ENCODE results near the gene UBE2R2. TPM values are rescaled to one million over a fixed set of nuclear protein-coding genes. Genes with fewer than 3 reads are reported as not detected.
"Not testable (repeated sequence)": the region's sequence is repeated elsewhere in the genome, so short reads cannot be mapped to it uniquely, and the experiment has no call there.

Gene UBE2R2
- total and polyA plus RNA-seq, 12 donors, result 15.8 to 47.9 (median 41.4) TPM

- WGBS, 2 donors, result 73 to 79% methylated on average over 4 of the region's 4 CpGs
- DNase-seq (no peak), ATAC-seq (no peak)
- no peak for TF ChIP-seq CTCF (IDR thresholded peaks at IDR 0.05)
- no peak overlapping the region for H3K4me3 ChIP-seq
- H3K4me1 ChIP-seq, result peaks cover 3 to 81% (median 42%) of the 10 kb centered on the region in 9 donors
- no peaks in the 10 kb centered on the region for H3K9me3 ChIP-seq
- H3K27me3 ChIP-seq, result no peaks in the 10 kb centered on the region
- H3K36me3 ChIP-seq, result no peaks in the 10 kb centered on the region
- H3K27ac ChIP-seq, result peak overlapping the region in 1 of 10 donors; percentile 5
- intact Hi-C loops (cut with DNase I), result loop anchor here in 1 of 10 donors (5.0 kb wide), 1 partner anchor 506 kb away; no protein-coding TSS in a partner anchor
These were observed 29.3 kb downstream of the UBE2R2 start for GRCh38 chr9:33846231-33846630.

GRCh38 chr9:33847894-33848205, 30.9 kb downstream of the UBE2R2 start:
- H3K4me1 ChIP-seq, result peaks cover 3 to 79% (median 42%) of the 10 kb centered on the region in 9 donors
- not testable (repeated sequence) for H3K36me3 ChIP-seq, H3K9me3 ChIP-seq, DNase-seq, ATAC-seq, H3K27ac ChIP-seq, H3K27me3 ChIP-seq, H3K4me3 ChIP-seq
- intact Hi-C loops (cut with DNase I), result loop anchor here in 1 of 10 donors (5.0 kb wide), 1 partner anchor 504 kb away; no protein-coding TSS in a partner anchor
- WGBS, 2 donors, result 94 to 98% methylated on average over 3 of the region's 3 CpGs

- no peak for TF ChIP-seq CTCF (IDR thresholded peaks at IDR 0.05)
- no peaks in the 10 kb centered on the region for H3K9me3 ChIP-seq
- intact Hi-C loops (cut with DNase I), result loop anchor here in 3 of 10 donors (5.0 kb wide), 2 partner anchors 33 to 38 kb away; partner anchors contain the start of gene UBE2R2 (in 2 of the 3)
- no peak for ATAC-seq
- H3K27ac ChIP-seq, result peak overlapping the region in 3 of 10 donors; percentile 33 to 49 (median 46)
- no peaks in the 10 kb centered on the region for H3K36me3 ChIP-seq
- H3K4me1 ChIP-seq, result peaks cover 3 to 62% (median 50%) of the 10 kb centered on the region in 9 donors
- no peak for DNase-seq
- H3K27me3 ChIP-seq, result no peaks in the 10 kb centered on the region
- 58 to 70% methylated on average over 4 of the region's 4 CpGs for WGBS, 2 donors
- H3K4me3 ChIP-seq, result no peak overlapping the region
These were observed 33.3 kb downstream of the UBE2R2 start for GRCh38 chr9:33850267-33850629.

GRCh38 chr9:33850677-33851076, 33.7 kb downstream of the UBE2R2 start:
- H3K9me3 ChIP-seq, result no peaks in the 10 kb centered on the region
- H3K4me1 ChIP-seq, result peaks cover 3 to 66% (median 54%) of the 10 kb centered on the region in 9 donors
- no peak for TF ChIP-seq CTCF (IDR thresholded peaks at IDR 0.05)
- H3K36me3 ChIP-seq, result peaks cover 0 to under 1% (median 0%) of the 10 kb centered on the region in 9 donors
- intact Hi-C loops (cut with DNase I), result loop anchor here in 3 of 10 donors (5.0 kb wide), 2 partner anchors 33 to 38 kb away; partner anchors contain the start of gene UBE2R2 (in 2 of the 3)
- H3K4me3 ChIP-seq, result no peak overlapping the region
- DNase-seq, result no peak
- peak overlapping the region in 3 of 10 donors; percentile 28 to 49 (median 46) for H3K27ac ChIP-seq
- ATAC-seq, result no peak
- no peaks in the 10 kb centered on the region for H3K27me3 ChIP-seq

- H3K9me3 ChIP-seq, result no peaks in the 10 kb centered on the region
- WGBS, 2 donors, result 27 to 35% methylated on average over 1 of the region's 1 CpG
- no peak for TF ChIP-seq CTCF (IDR thresholded peaks at IDR 0.05)
- H3K4me1 ChIP-seq, result peaks cover 3 to 68% (median 52%) of the 10 kb centered on the region in 9 donors
- peak overlapping the region in 6 of 10 donors; percentile 8 to 49 (median 32) for H3K27ac ChIP-seq
- intact Hi-C loops (cut with DNase I), result loop anchor here in 3 of 10 donors (5.0 kb wide), 2 partner anchors 34 to 39 kb away; partner anchors contain the start of gene UBE2R2 (in 2 of the 3)
- H3K27me3 ChIP-seq, result no peaks in the 10 kb centered on the region
- H3K36me3 ChIP-seq, result peaks cover 0 to 3% (median 0%) of the 10 kb centered on the region in 9 donors
- no peak overlapping the region for H3K4me3 ChIP-seq
- DNase-seq (no peak), ATAC-seq (no peak)
These were observed 34.3 kb downstream of the UBE2R2 start for GRCh38 chr9:33851301-33851700.
